Measurements from ENCODE around the gene AFF1. TPM values are rescaled to one million over a fixed set of nuclear protein-coding genes. Genes with fewer than 3 reads are reported as not detected.

AFF1 gene
- total RNA-seq, 3 donors from 2014 or later, result 67.2 to 80.5 (median 70.5) TPM

DNA sequence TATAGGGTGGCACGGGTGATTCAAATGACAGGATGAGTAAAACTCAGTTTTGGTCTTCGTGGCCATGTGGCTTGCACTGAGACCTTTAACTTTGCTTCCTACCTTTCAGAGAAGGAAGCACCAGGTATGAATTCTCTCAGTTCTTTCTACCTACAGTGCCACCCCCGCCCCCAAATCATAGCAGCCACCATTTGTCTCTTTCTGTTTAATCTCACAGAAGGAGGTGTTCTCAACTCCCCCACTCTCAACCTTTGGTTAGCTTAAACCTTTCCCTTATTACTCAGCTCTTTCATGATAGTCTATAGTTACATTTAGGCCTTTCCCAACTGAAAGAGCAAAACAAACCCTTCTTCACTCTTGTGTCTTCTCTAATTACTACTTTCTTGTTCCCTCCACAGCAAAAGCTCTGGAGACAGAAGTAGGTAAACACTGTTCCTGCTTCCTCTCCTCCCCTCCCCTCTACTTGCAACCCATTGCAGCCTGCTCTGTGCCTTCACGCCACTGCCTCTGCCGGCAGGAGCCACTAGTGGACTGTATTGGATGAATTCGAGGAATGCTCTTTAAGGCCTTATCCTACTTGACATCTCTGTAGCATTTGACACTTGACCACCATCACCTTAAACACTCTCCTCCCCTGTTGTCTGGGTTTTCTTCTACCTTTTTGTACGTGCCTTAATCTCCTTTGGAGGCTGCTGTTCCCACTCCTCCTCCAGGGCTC, 123.7 kb downstream of the AFF1 start:
- peak overlapping the region; percentile 1 to 49 for H3K27ac ChIP-seq
- no peaks in the 10 kb centered on the region for H3K36me3 ChIP-seq
- no peaks in the 10 kb centered on the region for H3K27me3 ChIP-seq
- DNase-seq (ENCODE audit: low spot score in 2 of 2), result no peak
- TF ChIP-seq POLR2A (IDR thresholded peaks at IDR 0.05), result no peak
- no peak for TF ChIP-seq POLR2AphosphoS5 (IDR thresholded peaks at IDR 0.05)
- TF ChIP-seq, protein P1, sequence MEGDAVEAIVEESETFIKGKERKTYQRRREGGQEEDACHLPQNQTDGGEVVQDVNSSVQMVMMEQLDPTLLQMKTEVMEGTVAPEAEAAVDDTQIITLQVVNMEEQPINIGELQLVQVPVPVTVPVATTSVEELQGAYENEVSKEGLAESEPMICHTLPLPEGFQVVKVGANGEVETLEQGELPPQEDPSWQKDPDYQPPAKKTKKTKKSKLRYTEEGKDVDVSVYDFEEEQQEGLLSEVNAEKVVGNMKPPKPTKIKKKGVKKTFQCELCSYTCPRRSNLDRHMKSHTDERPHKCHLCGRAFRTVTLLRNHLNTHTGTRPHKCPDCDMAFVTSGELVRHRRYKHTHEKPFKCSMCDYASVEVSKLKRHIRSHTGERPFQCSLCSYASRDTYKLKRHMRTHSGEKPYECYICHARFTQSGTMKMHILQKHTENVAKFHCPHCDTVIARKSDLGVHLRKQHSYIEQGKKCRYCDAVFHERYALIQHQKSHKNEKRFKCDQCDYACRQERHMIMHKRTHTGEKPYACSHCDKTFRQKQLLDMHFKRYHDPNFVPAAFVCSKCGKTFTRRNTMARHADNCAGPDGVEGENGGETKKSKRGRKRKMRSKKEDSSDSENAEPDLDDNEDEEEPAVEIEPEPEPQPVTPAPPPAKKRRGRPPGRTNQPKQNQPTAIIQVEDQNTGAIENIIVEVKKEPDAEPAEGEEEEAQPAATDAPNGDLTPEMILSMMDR (IDR thresholded peaks at IDR 0.05), result no peak
- intact Hi-C loops (cut with DNase I; ENCODE audit: low total_unique reads), result no loop called here
- no peaks in the 10 kb centered on the region for H3K9me3 ChIP-seq
- H3K4me3 ChIP-seq, result no peak overlapping the region
- peaks cover 0 to 30% of the 10 kb centered on the region in 2 donors for H3K4me1 ChIP-seq

DNA sequence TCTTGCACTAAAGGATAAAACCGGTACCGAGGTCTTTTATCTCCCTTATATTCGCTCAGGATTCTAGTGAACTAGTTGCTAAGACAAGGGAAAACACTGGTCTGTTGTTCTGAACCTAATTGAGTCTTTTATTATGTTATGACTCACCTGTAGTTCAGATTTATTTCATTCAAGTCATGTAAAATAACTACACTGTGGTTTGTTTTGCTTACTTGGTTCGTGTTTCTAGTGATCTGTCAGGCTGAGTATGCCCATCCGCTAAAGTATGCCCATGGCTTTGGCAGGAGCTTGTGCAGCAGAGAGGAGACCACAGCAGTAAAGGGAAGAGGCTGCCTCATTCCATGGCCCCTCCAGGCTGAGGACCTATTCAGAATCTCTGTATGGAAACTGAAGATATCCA, 126.1 kb downstream of the AFF1 start:
- Histone ChIP-seq H3K27me3 (no peaks in the 10 kb centered on the region), H3K27ac (peak overlapping the region in 1 of 2 donors; percentile 61), H3K4me3 (no peak overlapping the region), H3K36me3 (no peaks in the 10 kb centered on the region), H3K4me1 (peaks cover 0 to 16% of the 10 kb centered on the region in 2 donors), H3K9me3 (no peaks in the 10 kb centered on the region)
- intact Hi-C loops (cut with DNase I; ENCODE audit: low total_unique reads), result no loop called here
- DNase-seq (ENCODE audit: low spot score in 2 of 2), result no peak
- TF ChIP-seq, protein P1 (IDR thresholded peaks at IDR 0.05), result no peak
- TF ChIP-seq POLR2AphosphoS5 (IDR thresholded peaks at IDR 0.05), result no peak
- TF ChIP-seq POLR2A (IDR thresholded peaks at IDR 0.05), result no peak

DNA sequence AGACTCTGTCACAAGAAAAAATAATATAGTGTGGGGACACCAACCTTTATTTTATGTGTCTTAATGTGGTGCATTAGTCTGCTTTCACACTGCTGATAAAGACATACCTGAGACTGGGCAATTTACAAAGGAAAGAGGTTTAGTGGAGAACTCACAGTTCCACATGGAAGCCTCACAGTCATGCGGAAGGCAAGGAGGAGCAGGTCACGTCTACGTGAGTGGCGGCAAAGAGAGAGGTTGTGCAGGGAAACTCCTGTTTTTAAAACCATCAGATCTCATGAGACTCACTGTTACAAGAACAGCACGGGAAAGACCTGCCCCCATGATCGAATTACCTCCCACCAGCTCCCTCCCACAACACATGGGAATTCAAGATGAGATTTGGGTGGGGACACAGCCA, 130.2 kb downstream of the AFF1 start:
- intact Hi-C loops (cut with DNase I; ENCODE audit: low total_unique reads), result no loop called here
- no peaks in the 10 kb centered on the region for H3K9me3 ChIP-seq
- H3K27ac ChIP-seq, result no peak overlapping the region
- no peak overlapping the region for H3K4me3 ChIP-seq
- H3K36me3 ChIP-seq, result no peaks in the 10 kb centered on the region
- H3K27me3 ChIP-seq, result no peaks in the 10 kb centered on the region
- H3K4me1 ChIP-seq, result peaks cover 0 to 7% of the 10 kb centered on the region in 2 donors
- DNase-seq (ENCODE audit: low spot score in 2 of 2), result no peak
- TF ChIP-seq POLR2AphosphoS5 (IDR thresholded peaks at IDR 0.05) (no peak), POLR2A (IDR thresholded peaks at IDR 0.05) (no peak)
- TF ChIP-seq, protein P1 (IDR thresholded peaks at IDR 0.05), result no peak

DNA sequence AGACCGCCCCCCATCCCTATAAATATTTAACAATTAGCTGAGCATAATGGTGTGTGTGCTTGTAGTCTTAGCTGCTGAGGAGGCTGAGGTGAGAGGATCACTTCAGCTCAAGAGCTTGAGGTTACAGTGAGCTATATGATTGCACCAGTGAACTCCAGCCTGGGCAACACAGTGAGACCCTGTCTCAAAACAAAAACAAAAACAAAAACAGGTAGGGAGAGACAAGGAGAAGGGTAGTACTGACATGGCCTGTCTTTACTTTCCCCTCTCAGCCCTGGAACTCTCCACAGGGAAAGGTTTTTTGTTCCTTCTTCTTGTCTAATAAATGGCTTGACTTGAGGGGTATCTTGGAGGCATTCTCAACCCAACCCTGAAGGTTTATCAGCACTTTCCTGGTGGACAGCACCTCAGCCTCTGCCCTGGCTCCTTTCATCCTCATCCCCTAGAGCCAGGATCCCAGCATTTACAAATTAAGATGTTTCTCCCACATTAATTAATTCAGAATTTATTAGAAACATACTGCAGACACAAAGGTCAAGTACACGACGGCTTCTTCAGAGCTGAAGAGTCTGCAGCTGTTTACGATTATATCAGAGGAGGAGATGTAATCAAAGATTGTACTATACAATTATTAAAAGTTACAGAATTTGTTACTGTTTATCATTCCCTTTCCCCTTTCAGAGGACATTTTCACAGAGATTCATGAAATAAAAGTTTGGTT, 131.8 kb downstream of the AFF1 start:
- H3K27ac ChIP-seq, result no peak overlapping the region
- intact Hi-C loops (cut with DNase I; ENCODE audit: low total_unique reads), result no loop called here
- H3K9me3 ChIP-seq, result no peaks in the 10 kb centered on the region

More for the DNA sequence above, 131.8 kb downstream of the AFF1 start:
- Histone ChIP-seq H3K4me3 (no peak overlapping the region), H3K36me3 (no peaks in the 10 kb centered on the region), H3K27me3 (no peaks in the 10 kb centered on the region), H3K4me1 (peaks cover 0 to 7% of the 10 kb centered on the region in 2 donors)
- DNase-seq (ENCODE audit: low spot score in 2 of 2), result no peak
- TF ChIP-seq POLR2A (IDR thresholded peaks at IDR 0.05), result no peak
- no peak for TF ChIP-seq POLR2AphosphoS5 (IDR thresholded peaks at IDR 0.05)
- TF ChIP-seq, protein P1 (IDR thresholded peaks at IDR 0.05), result no peak
